SU-DHL-6 (cell line): ENCODE measurements around the gene NFATC4.

ENCODE experiments used
- EZH2phosphoT487 ChIP-seq: fragments of 200-600 bp; sonication (generic), shearing (Covaris generic); conservative IDR thresholded peaks from 2 replicates; pipeline ENCODE4 v1.6.1; 2018; ENCODE audit warnings: mild to moderate bottlenecking, antibody characterized with exemption, low read length, moderate library complexity, mixed read lengths
- TF ChIP-seq, protein P1 (sequence below): fragments of 200-600 bp; sonication (generic); IDR thresholded peaks from one replicate; pipeline ENCODE4 v1.5.1; 2017; ENCODE audit warnings: antibody characterized with exemption, mild to moderate bottlenecking, low read length, moderate library complexity; ENCODE audit not compliant: insufficient read depth, poor library complexity, severe bottlenecking

DNA sequence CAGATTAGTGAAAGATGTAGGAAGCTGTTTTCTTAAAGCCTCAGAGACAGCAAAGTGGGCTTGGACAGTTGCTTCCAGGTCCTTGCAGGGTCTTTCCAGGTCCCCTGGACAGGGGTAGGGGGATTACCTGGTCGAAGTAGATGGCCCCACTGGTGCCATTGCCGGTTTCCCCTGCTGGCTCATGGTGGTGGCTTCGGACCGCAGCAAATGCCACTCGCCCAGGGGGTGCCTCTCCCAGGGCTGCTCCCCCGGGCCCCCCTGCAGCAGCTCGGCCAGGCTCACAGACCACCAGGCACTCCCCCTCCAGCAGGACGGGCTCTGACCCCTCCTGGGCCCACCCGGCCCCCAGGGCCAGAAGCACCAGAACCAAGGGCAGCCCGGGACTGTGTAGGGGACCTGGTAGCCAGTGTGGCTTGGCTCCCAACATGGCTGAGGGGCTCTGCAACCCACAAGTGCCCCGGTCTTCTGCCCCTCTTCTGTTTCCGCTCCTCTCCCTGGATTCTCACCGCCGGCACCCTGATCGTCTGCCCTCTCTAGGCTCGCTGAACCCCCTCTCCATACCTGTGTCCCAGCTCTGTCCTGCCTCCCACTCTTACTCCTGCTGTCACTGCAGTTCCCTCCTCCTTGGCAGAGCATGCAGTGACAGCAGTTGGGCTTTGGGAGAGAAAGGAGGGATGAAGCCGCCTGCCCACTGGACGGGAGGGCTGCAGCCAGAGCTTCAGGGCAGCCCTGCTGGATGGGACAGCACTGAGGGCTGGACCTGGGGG is 60.8 kb downstream of the NFATC4 start:
- TF ChIP-seq, protein P1, sequence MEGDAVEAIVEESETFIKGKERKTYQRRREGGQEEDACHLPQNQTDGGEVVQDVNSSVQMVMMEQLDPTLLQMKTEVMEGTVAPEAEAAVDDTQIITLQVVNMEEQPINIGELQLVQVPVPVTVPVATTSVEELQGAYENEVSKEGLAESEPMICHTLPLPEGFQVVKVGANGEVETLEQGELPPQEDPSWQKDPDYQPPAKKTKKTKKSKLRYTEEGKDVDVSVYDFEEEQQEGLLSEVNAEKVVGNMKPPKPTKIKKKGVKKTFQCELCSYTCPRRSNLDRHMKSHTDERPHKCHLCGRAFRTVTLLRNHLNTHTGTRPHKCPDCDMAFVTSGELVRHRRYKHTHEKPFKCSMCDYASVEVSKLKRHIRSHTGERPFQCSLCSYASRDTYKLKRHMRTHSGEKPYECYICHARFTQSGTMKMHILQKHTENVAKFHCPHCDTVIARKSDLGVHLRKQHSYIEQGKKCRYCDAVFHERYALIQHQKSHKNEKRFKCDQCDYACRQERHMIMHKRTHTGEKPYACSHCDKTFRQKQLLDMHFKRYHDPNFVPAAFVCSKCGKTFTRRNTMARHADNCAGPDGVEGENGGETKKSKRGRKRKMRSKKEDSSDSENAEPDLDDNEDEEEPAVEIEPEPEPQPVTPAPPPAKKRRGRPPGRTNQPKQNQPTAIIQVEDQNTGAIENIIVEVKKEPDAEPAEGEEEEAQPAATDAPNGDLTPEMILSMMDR, result no peak
- no peak for TF ChIP-seq EZH2phosphoT487
